ENCODE measurements around the gene MRFAP1L1.

The MRFAP1L1 gene

GRCh38 chr4:6660430-6660829 is 49.2 kb downstream of the MRFAP1L1 start:
- peak; percentile 30 for DNase-seq (ENCODE audit: low read depth)

DNA sequence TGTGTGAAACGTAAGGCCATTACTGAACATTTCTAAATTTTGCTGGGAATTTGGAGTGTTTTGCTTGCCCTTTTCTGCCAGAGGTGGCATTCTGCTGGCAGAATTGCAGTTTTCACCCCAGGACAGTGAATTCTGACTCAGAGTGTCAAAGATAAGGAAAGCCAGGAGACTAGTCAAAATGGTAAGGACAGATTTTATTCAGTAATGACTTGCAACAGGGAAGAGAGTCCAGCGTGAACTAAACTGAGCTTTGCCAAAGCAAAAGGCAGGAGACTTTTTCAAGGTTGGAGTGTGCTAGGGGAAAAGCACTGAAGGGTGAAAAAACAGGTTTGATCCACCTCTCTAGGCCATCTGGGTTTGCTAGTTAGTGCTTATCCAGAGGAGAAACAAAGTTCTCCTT is 49.8 kb downstream of the MRFAP1L1 start:
- no peak for DNase-seq (ENCODE audit: low read depth)

GRCh38 chr4:6658597-6659075 is 51.0 kb downstream of the MRFAP1L1 start:
- peak; percentile 52 for DNase-seq (ENCODE audit: low read depth)

- no peak for DNase-seq (ENCODE audit: low read depth)
Observed at GRCh38 chr4:6658209-6658595, 51.5 kb downstream of the MRFAP1L1 start.
